SW480 (cell line): ENCODE measurements around the gene PCDH17.

Experiments
- DNase-seq: peaks from one replicate; pipeline ENCODE4 v3.0.0-alpha.2; 2016; ENCODE audit warnings: low spot score

The PCDH17 gene

DNA sequence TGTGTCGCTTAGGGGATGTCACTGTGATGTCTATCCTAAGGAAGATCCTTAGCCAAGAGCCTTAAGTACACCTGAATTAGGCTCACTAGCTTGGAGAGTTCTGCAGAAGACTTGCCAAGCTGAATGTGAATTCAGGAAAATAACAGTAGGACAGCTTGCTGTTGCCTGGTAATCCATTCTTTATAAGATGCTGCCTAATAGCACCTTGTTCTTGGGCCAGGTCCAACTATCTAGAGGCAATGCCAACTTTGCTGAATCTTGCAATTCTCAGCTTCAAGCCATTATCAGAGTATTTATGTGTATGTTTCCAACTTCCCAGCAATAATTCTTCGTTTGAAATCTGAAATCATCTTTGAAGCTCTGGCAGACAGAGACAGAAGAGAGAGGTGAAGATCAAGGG is 102.8 kb downstream of the PCDH17 start:
- DNase-seq: no peak

DNA sequence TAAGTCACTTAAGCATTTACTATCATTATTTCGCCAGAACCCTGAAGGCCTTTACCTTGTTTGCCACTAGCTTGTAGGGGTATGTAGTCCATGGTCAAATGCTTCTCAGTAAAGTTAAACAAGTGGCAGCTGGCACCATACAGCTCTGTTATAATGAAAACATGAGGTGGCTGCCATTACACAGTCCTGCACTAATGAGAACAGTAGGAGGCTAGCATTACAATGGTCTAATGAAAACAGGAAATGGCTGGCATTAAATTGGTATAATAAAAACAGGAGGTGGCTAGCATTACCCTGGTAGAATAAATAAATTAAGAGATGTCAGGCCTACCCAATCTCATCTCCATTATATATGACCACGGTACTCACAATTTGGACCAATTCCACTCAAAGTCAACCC is 107.5 kb downstream of the PCDH17 start:
- DNase-seq: no peak

DNA sequence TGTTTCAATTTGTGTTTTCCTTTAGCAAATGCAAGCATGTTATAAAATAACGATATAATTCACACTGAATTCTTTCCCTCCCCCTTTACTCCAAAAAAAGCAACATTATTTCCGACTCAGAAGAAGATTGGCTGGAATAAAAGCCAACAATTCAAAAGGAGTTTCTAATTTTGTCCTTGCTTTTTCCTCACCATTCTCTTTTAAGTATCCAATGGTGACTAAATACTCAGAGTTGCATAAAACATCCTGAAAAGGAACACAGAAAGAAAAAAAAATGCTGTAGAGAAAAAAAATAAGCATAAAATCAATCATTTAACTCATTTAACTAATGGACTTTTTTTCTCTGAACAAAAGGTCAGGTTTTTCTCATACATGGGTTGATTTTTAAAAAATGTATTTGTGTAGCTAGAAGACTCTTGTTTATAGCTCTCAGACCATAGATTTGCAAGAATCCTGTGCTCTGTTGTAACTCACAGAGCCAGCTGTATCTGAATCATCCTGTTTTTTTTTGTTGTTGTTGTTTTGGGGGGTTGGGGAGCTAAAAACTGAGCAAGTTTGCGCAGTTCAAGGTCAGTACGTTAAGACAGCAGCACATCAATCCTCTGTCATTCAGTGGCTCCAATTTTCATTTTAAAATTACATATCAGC is 108.1 kb downstream of the PCDH17 start:
- DNase-seq: no peak

DNA sequence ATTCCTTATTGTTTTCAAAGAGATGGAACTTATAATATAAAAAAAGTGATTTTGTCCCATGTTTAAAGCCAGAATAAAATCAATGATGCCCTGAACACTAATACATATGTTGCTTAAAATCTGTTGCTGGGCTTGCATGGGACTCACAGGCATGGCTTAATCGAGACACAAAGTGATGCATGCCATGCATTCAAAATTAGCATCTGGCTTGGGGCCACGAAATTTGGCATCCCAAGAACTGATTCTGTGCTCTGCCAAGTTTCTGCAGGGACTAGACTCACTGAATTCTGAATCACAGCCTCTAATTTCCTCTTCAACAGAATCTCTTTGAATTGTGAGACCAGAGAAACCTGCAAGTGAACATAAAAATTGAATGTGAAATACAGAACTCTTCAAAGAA is 109.2 kb downstream of the PCDH17 start:
- DNase-seq: no peak

DNA sequence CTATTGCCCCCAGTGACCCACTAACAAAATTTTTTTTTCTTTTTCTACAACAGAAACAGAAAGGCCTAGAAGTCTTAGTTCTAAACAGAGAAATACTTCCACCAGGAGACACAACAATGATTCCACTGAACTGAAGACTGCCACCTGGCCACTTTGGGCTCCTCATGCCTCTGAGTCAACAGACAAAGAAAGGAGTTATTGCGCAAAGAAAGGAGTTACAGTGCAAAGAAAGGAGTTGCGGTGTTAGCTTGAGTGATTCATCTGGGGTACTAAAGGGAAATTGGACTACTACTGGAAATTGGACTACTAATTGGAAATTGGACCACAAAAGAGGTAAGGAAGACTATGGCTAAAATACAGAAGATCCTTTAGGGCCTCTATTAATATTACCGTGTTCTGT is 116.6 kb downstream of the PCDH17 start:
- DNase-seq: no peak

DNA sequence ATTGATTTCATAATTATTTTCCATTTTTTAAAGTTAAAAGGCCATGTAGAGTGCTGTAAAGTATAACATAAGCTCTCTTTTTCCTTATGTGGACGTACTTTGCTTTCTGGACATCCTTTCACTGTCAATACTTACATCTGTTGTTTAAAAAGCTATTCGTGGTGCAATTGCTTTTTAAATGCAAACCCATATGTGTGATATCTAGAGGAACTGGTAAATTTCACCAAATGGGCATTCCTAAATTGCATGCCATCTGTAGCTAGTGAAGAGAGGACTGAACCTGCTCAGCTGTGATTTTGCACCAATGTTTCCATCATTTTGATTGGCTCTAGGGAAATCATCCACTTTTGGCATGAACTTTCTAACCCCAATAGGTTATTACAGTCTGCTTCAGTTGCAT is 129.4 kb downstream of the PCDH17 start:
- DNase-seq: no peak

DNA sequence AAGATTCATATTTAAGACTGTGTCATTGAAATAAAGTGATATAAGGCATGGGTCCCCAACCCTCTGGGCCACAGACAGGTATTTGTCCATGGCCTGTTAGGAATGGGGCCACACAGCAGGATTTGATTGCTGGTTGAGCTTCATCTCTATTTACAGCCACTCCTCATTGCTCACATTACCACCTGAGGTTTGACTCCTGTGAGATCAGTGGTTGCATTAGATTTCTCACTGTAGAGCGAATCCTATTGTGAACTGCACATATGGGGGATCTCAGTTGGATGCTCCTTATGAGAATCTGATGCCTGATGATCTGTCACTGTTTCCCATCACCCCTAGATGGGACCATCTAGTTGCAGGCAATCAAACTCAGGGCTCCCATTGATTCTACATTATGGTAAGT is 132.1 kb downstream of the PCDH17 start:
- no peak for DNase-seq
